SK-N-SH (cell line): ENCODE data around the gene CIBAR2.
"Not testable (repeated sequence)": the region's sequence is repeated elsewhere in the genome, so short reads cannot be mapped to it uniquely, and the experiment has no call there.

ENCODE experiments used
- CTCF ChIP-seq: fragments of 200-600 bp; sonication (generic); IDR thresholded peaks from 2 replicates; pipeline ENCODE4 v1.6.1; 2017; ENCODE audit warnings: antibody characterized with exemption, mild to moderate bottlenecking, moderate library complexity
- EP300 ChIP-seq, 2 experiments: IDR thresholded peaks; 2 replicates each; pipeline versions ENCODE4 v1.4.0 to v1.6.1; 2012; ENCODE audit warnings: borderline replicate concordance in 1 of 2, low read depth in 1 of 2, low read length in 1 of 2
- EZH2phosphoT487 ChIP-seq: fragments of 200-600 bp; sonication (generic); IDR thresholded peaks from 2 replicates; pipeline ENCODE4 v1.6.1; 2017; ENCODE audit warnings: low read depth, mixed run types, mild to moderate bottlenecking, antibody characterized with exemption, moderate library complexity, borderline replicate concordance
- POLR2AphosphoS5 ChIP-seq: IDR thresholded peaks from 2 replicates; pipeline ENCODE4 v1.6.1; 2012; ENCODE audit warnings: low read depth, low read length
- TAF1 ChIP-seq: IDR thresholded peaks from 2 replicates; pipeline ENCODE4 v1.6.1; 2012; ENCODE audit warnings: low read depth, mild to moderate bottlenecking, low read length, moderate library complexity, borderline replicate concordance
- YY1 ChIP-seq: IDR thresholded peaks from 2 replicates; pipeline ENCODE4 v1.4.0; 2012; ENCODE audit warnings: low read depth, mild to moderate bottlenecking

DNA sequence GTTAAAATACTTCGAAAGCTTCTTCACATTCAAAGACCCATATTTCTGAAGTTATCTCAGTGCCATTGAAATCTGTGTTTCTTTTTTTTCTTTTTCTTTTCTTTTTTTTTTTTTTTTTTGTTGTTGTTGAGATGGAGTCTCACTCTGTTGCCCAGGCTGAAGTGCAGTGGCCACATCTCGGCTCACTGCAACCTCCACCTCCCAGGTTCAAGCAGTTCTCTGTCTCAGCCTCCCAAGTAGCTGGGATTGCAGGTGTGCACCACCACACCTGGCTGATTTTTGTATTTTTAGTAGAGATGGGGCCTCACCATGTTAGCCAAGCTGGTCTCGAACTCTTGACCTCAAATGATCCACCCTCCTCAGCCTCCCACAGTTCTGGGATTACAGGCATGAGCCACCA, 58.0 kb downstream of the CIBAR2 start:
- TF ChIP-seq YY1; TAF1; POLR2AphosphoS5; CTCF; EZH2phosphoT487; EP300 (IDR thresholded peaks at IDR 0.05; ENCODE audit: borderline replicate concordance in 1 of 2, low read depth in 1 of 2, low read length in 1 of 2): not testable (repeated sequence)
